Suppressor macrophage (primary cell): ENCODE results near the gene LHFPL6.

Experiments used
- DNase-seq, 4 experiments: peaks; one replicate each; pipeline ENCODE4 v3.0.0-alpha.2; 2020 to 2022

LHFPL6 gene

DNA sequence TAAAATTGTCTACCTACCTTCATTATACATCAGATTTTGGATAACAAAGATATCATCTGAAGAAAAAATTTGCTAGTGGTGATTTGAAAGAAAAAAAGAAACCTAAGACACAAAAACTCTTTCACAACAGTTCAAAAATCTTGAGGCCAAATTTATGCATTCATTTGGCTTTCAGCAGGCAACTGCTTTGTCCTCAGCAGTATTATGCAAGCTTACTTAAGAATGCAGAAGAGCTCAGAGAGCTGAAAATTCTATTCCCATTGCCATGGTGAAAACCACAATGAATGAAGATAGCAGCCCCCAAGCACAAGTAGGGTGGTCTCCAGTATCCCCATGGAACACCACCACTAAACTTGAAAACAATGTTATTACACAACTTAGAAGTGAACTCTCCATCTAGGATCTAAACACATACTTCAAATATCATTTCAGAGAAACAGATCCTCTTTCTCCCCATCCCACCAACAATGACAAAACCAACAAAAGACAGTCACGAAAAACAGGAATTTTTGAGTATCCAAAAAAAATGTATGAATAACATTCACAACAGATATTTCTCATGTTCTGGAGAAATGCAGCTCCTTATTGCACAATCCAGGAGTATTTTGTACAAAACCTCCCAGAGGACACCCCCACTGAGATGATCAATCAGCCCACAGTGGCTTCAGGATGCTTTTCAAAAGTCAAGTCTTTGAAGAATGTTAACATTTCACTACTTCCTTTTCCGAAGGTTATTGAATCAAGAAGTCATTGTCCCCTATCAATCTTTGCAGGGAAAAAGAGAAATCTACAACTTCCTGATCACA is 192.7 kb downstream of the LHFPL6 start:
- DNase-seq, result peak; percentile 2 to 57 (median 25)

DNA sequence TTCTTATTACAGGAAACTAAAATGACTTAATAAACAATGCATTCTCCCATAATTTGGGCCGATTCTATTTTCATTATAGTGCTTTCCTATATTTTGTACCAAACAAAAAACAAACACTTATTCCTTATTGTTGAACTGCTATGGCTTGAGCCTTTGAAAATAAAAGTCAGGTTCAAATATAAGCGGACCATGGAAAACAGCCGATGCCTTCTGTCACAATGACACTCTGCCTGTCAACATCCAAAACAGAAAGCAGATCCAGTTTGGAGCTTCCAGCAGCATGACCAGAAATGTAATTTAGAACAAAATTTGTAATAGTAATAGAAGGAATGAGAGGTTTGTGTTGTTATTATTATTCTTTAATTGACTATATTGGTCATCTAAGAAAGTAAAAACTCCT is 194.5 kb downstream of the LHFPL6 start:
- no peak for DNase-seq

- no peak for DNase-seq
Measured at GRCh38 chr13:39407786-39408185, 195.2 kb downstream of the LHFPL6 start.

DNA sequence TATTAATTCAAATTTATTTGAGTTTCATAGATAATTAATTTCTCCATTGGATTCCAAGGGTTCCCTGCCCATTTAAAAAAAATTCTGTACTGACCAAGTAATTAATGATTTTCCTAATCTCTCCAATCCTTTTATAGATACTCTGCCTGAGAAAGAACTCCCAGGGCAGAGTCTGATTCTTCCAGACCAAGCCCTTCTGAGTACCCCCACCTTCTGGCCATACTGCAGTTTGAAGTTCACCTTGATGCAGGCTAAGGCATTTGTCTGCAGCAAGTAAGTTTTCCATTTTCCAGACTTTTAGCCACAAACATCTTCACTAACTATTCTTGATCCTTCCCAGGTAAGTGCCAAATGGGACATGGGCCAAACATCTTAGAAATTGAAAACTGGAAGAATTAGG is 195.9 kb downstream of the LHFPL6 start:
- DNase-seq, result no peak

- no peak for DNase-seq
Measured at GRCh38 chr13:39406688-39407087, 196.3 kb downstream of the LHFPL6 start.

GRCh38 chr13:39405596-39406205 is 197.3 kb downstream of the LHFPL6 start:
- DNase-seq, result no peak

DNA sequence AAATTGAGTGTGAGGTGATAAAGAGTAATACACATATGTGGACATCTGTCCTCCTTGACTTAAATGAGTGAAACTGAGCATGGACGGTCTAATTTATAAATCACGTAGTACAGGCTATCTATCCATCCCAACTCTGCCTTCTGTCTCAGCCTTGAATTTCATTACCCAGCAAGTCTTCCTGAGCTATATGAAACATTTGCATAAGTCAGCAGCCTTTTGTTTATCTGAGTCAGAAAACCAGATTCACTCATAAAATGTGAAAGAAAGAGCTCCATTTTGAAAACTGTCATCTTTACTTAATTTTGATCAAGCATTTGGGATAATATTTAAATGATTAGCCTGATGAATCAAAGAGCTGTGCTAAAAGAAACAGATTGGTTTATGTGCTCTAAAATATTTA is 197.9 kb downstream of the LHFPL6 start:
- no peak for DNase-seq

- DNase-seq, result no peak
Measured at GRCh38 chr13:39403106-39403505, 199.9 kb downstream of the LHFPL6 start.

DNA sequence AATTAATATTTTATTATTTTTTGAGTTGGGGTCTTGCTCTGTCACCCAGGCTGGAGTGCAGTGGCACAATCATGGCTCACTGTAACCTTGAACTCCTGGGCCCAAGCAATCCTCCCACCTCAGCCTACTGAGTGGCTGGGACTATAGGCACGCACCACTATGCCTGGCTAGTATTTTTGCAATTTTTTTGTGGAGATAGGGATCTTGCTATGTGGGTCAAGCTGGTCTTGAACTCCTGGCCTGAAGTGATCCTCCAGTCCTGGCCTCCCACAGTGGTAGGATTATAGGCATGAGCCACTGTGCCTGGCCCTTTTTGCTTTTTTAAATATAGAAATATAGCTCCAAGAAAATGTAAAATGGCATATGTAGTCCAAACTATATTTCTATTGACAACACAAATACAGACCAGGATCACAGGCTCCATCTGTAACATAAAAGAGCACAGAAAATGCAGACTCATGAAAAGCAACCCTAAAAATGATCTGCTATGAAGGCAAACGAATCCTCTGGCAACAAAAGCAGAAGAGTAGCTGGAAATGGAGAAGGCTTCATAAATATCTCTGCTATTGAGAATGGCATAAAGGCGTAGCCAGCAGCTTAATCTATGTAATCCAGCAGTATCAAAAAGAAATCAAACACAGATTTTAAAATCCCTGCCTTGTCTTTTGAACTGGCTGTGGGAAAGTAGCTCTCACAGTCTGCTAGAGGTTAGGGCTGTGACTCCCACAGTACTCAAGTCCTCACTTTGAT is 200.6 kb downstream of the LHFPL6 start:
- DNase-seq, result no peak

DNA sequence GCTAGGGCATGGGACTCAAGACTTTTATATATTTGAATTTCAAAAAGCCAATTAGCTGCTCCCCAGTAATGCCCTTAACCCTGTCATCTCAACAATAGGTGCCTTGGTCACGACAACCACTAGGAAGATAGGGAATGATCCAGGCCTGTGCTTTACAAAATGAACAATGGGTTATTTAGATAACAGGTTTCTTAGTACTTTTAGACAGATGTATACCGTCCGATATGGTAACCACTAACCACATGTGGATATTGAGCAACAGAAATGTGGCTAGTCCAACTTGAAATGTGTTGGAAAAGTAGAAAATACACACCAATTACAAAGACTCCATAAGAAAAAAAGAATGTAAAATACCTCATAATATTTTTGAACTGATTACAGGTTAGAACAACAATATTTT is 201.2 kb downstream of the LHFPL6 start:
- no peak for DNase-seq

- peak in 3 of 4 experiments; percentile 11 to 57 (median 42) for DNase-seq
Measured at GRCh38 chr13:39401046-39401705, 201.8 kb downstream of the LHFPL6 start.

DNA sequence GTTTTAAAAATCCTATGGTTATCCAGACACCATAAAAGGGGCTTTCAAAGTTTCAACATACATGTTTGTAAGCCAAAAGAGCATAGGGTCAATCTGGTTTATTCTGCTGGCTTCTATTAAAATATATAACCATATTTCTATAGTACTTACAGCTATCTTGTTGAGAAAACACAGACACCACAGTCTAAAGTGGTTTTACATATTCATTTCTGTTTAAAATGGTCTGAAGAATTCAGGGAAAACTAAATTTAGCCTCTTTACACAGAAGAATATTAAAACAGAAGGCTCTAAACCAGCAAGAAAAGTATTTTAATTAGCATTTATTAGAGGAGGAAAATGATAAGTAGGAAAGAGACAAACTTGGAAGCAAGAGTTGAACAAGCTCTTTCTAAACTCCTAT is 203.9 kb downstream of the LHFPL6 start:
- DNase-seq, result no peak

DNA sequence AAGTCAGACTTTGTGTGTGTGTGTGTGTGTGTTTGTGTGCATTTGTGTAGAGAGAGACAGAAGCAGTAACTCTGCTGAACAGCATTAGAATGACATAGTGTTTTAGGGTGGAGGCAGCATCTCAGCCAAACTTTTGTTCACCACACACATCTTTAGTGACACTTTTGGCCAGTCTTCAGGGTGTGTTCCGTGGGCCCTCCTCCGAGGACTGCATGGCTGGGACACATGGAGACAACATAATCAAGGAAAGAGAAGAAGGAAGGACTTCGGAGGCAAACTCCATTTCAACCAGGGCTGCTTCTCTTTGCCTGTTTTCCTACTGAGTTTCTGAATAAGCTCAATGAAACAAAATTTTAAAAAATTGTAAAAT is 205.1 kb downstream of the LHFPL6 start:
- DNase-seq, result no peak

- DNase-seq, result no peak
Measured at GRCh38 chr13:39397226-39397895, 205.6 kb downstream of the LHFPL6 start.

GRCh38 chr13:39394796-39395678 is 208.0 kb downstream of the LHFPL6 start:
- DNase-seq, result no peak

GRCh38 chr13:39391761-39392160 is 211.2 kb downstream of the LHFPL6 start:
- no peak for DNase-seq

DNA sequence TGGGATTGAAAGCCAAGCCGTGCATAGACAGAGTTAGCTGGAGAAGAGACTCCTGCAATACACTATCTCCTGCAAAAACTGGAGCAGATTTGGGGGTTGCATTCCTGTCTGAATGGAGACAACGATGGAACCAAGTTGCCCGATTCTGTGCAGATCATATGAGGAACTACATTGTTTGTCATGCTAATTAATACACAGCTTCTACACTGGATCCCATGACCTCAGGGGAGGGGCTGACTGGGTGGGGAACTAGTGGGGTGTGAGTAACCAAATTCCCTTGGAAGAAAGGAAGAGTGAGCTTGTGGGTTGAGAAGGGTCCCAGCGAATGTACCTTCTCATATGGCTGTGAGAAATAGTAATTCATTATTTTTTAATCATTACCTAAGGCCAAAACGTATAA is 214.0 kb downstream of the LHFPL6 start:
- DNase-seq, result peak in 1 of 4 experiments; percentile 6

DNA sequence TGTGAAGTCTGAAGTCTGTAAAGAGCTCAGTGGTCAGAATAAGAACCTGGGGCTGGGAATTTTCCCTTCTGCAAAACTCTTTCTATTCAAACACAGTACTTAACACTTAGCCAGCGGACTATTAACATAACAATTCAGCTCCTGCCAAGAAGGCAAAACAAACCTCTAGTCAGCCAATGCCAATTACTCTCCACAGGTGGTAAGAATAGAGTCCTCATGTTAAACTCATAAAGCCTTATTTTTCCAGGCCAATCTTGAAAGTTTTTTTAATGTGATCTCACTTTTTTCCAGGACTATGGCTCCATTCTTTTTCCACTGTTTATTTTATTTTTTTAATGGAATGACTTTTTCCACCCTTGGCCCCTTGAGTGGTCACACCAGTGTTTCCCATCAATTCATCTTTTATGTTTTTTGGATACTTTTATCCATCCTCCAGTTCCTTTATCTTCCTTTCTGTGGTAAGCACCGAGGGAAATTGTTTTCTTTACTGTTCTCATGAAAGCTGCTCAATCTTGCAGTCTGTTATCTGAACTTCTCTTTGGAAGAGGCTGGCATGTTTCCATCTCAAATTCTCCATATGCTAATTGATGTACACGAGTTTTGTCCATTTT is 217.3 kb downstream of the LHFPL6 start:
- no peak for DNase-seq

DNA sequence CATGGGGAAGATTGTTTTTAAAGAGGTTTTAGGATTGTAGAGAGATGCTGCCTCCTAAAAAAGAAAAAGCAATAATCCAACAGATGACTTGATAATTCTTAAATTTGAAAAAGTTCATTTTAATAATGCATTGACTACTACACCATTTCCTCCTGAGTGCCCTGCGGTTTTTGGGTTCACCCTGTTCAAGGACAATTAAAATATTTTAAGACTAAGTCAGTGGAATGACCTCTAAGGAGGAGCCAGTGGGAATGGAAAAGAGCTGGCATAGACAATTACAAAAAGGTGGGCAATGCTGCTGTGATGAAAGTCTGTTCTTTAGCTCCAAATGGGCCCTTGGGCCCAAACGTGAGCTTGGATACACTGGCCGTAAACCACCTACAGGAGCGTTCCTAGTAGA is 217.8 kb downstream of the LHFPL6 start:
- DNase-seq, result no peak

GRCh38 chr13:39381456-39381855 is 221.5 kb downstream of the LHFPL6 start:
- no peak for DNase-seq
